T-helper 1 cell (primary cell): ENCODE results near the gene CDC45.
A peak's percentile ranks its signal among the peaks of the same experiment; 100 is the strongest.

ENCODE experiments used
- DNase-seq, 5 donors: peaks; one replicate each; pipeline ENCODE4 v3.0.0-alpha.2; 2012 to 2020

CDC45 gene

DNA sequence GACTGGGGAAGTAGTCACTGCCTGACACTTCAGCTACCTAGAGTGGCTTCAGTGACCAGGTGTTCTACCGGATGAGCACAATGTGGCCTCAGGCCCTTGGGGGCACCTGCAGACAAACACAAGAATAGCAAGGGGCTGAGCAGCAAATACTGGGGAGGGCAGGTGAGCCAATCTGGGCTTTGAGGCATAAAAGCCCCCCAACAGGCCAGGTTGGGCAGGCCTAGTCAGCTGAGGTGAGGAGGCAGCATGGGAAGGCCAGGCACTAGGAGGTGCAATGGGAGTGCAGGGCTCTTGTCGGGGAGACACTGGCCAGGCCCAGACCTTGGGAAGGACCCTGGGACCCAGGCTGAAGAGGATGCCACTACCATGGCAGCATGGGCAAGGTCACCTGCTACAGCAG lies 9.7 kb upstream of the CDC45 start:
- DNase-seq, result no peak

DNA sequence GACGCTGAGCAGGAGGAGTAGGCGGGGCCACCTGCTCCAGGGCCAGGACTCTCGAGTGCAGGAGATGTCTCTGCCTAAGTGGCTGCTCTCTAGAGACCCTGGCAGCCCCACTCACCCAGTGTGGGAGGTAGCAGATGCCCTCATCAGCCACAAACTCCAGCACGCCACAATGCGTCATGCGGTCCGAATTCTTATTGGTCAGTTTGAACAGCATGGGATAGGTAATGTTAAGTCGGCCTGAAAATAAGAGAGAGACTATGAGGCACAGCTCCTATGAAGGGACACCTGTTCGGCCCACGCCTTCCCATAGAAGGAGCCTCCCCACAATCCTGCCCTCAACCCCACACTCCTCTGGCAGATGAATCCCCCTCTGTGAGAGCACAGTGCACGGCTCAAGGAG lies 8.1 kb upstream of the CDC45 start:
- no peak for DNase-seq

DNA sequence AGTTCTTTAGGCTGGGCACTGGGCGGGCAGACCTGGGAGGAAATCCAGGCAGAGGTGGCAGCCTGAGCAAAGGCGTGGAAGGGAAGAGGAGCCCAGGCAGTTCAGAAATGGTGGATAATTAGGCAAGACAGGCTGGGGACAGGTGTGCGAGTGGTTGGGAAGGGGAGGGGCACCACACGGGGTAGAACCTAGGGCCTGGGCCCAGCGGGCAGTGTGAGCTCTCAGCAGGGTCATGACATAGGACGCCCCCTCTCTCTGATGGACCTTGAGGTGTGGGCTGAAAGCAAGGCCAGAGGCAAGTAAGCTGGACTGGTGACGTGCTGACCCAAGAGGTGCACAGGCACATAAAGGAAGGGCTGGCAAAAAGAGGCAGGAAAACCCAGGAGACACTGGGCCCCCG lies 7.5 kb upstream of the CDC45 start:
- no peak for DNase-seq

DNA sequence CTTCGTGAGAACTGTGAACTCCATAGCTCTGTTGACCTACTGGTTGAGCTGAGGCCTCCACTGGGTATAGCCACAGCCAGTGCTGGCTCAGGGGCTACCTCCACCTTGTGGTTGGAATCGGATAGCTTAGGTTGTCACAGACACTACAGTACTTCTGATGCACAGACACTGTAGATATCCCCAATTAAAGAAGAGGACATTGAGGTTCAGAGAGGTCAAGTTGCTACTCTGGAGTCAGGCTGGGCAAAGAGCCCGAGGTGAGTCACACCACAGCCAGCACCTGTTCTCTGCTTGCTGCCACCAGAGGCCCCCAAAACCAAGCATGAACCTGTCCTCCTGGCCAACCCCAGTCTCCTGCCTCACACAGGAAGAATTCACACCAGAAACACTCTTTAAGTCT lies 6.1 kb upstream of the CDC45 start:
- no peak for DNase-seq

DNA sequence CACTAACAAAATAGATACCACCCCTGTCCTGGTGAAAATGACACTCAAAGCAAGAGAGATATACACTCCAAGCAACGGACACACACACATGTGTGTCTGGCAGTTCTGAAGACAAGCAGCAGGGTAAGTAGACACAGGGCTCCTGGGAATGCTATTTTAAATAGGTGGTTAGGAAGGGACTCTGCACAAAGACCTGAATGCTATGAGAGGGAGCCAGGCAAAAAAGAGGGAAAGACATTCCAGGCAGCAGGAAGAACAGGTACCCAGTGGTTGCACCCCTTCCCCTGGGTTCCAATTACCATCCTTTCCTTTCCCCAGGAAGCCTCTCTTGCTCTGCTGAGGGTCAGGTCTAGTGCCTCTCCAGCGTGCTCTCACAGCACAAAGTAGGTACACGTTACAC lies 3.7 kb upstream of the CDC45 start:
- no peak for DNase-seq

GRCh38 chr22:19477321-19478044 lies 2.2 kb upstream of the CDC45 start:
- peak in 1 of 5 donors; percentile 12 for DNase-seq

DNA sequence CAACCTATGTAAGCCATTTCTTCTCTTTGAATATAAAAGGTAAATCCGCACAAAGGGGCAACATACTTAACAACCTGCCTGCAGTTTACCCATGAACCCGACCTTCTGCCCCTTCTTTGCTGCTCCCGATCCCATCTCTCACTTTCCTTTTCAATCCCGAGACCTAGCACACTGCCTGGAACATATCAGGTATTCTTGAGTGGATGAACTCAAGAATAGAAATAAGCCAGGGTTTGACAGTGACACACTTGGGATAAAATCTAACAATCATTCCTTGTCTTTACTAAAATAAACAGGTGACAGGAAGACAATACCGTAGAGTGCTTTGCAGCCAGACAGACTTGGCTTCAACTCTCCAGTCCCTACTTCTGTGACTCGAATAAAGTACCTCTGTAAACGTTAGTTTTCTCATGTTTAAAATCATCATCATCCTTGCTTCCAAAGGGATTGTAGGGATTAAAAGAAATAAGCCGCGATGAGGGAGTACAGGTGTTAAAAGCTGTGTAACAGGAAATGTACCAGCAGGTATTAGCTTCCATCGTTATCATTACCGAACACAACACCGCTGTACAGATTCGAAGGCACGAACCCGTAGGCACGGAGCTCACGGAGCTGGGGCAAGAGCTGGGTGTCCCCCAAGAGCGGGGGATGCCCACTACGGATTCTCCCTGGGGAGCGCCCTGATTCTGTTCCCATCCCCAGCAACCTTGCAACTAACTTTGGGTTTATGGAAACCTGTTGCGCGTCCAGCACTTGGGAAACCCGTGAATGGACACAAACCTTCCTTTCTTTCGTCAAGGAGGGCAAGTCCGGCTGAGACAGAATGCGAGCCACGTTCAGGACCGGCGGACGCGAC lies 1.4 kb upstream of the CDC45 start:
- peak in 3 of 5 donors; percentile 9 to 13 (median 11) for DNase-seq

DNA sequence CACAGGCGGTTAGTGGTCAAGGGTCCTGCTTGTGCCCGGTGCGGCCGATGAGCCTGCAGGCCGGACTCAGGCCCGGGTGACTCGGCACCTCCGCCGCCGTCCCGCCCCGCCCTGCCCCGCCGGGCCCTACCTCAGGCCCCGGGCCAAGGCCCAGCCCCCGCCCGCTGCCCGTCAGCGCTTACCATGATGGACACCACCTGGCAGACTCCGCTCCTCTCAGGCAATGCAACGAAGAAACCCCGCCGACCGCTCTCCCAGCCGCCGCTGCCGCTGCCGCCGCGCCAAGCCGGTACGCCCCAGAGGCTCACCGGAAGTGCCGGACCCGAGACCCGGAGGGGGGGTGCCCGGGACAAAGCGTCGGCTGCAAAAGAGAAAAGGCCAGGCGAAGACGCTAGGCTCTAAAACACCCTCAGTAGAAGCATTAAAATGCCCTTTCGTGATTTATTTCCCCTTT lies 792 bp upstream of the CDC45 start, which contains the start of gene UFD1:
Gene UFD1, minus strand, starts transcription at position 293 of the 454 bp plus-strand sequence. Its CDS starts 108 bp downstream, at position 185.
- peak; percentile 65 to 85 (median 75) for DNase-seq

GRCh38 chr22:19480173-19480568 lies 451 bp downstream of the CDC45 start:
- DNase-seq, result no peak

- DNase-seq, result no peak
Observed at GRCh38 chr22:19480789-19481188, 1.1 kb downstream of the CDC45 start.

DNA sequence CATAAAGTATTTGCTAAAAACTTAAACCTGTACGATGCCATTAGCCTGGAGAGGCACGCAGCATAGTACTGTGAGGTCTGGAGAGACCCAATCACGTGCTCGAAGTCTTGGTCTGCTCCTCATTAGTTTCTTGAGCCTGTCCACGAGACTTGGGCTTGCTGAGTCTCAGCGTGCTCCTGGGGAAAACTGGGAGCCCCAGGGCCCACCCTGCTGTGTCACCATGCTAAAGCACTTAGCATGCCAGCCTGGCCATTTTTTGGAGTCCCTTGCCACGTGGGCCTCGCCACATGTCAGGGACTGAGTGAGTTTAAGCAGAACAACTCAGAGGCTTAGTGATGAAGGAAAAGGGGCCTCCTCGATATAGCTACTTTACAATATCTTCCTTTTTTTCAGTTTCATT lies 2.6 kb downstream of the CDC45 start:
- no peak for DNase-seq

- DNase-seq, result no peak
Observed at GRCh38 chr22:19483481-19484244, 3.9 kb downstream of the CDC45 start.

DNA sequence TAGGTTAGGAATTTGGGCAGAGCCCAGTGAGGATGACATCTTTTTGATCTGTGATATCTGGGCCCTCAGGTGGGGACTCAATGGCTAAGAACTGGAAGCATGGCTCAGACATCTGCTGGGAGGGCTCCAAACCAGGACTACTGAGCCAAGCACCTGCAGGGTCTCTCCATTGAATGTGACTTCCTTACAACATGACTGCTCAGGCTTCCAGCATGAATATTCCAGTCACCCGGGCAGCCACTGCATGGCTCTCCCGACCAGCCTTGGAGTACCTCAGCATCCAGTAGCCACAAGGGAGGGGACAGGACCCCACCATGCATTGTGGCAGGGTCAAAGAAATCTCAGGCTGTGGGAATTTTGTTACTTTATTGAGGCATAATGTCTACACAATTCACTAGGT lies 8.6 kb downstream of the CDC45 start:
- DNase-seq, result no peak

DNA sequence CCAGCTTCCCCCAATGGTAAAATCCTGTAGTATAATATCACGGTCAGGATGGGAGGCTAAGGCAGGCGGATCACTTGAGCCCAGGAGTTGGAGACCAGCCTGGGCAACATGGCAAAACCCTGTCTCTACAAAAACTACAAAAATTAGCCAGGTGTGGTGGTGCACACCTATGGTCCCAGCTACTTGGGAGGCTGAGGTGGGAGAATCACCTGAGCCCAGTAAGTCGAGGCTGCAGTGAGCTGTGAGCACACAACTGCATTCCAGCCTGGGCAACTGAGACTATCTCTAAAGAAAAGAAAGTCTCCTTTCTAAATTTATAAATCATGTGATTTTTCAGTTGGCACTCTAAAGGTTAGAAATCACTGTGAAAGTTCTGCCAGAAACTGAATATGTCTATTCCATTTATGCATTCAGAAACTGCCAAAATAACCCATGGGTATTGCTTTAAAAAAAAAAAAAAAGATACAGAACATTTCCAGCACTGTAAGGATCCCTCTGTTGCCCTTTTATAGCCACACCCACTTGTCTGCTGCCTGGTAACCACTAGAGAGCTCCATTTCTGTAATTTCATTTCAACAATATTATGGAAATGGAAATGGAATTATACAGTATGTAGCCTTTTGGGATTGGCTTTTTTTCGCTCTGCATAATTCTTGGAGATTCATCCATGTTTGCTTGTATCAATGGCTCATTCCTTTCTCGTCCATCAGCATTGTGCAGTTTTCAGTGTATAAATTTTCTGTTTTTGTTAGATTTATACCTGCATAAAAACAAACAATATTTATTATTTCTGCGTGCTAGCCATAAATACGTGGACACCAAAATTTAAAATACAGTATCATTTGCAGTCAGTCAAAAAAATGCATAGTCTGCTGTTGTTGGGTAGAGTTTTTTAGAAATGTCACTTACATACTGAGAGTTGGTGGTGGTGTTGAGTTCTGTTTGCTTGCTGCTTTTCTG lies 9.4 kb downstream of the CDC45 start:
- DNase-seq, result no peak

- no peak for DNase-seq
Observed at GRCh38 chr22:19490628-19491230, 11.0 kb downstream of the CDC45 start.

GRCh38 chr22:19492504-19493174 lies 12.9 kb downstream of the CDC45 start:
- no peak for DNase-seq

- no peak for DNase-seq
Observed at GRCh38 chr22:19494001-19494560, 14.4 kb downstream of the CDC45 start.

DNA sequence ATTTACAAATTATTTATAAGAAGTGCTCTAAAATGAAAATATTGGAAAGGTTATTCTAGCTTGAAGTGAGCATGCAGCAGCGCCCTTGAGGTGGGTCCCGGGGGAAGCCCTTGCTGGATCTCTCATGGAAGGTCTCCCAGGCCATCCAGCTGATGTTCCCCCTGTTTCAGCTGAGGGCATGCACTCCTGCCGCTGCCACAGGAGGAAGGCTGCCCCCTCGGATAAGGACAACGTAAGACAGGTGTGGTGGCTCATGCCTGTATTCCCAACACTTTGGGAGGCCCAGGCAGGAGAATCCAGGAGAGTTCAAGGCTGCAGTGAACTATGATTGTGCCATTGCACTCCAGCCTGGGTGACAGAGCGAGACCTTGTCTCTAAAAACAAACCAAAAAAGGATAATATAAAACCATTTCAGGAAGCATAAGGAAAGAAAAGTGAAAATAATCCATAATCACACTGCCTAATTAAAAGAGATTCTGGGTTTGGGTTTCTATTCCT lies 15.0 kb downstream of the CDC45 start:
- DNase-seq, result no peak

GRCh38 chr22:19495562-19496323 lies 16.0 kb downstream of the CDC45 start:
- peak in 1 of 5 donors; percentile 38 for DNase-seq

DNA sequence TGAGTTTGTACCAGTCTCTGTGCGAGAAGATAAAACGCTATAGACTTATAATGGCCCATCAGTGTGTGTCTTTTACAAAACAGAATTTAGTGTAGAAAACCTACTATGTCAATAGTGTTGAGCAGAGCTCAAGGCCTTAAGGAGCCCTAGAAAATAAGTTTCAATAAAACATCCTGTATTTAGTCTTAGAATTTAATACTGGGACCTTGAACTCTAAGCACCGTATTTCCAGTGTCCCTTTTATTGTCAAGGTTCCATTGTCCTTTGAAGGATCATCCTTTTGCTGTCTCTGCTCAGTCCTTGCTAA lies 16.6 kb downstream of the CDC45 start:
- DNase-seq, result no peak
